ENCODE results near the gene REL. TPM values are rescaled to one million over a fixed set of nuclear protein-coding genes. Genes with fewer than 3 reads are reported as not detected.

The REL gene
- total RNA-seq, 1 donor from 2014 or later = 29.8 TPM

GRCh38 chr2:60837123-60837522 lies 44.3 kb upstream of the REL start:
- no peak for TF ChIP-seq CTCF (IDR thresholded peaks at IDR 0.05; ENCODE audit: unreplicated experiment)
- Mint-ChIP-seq H3K27ac (no peak overlapping the region), H3K4me3 (no peak overlapping the region), H3K27me3 (ENCODE audit: low read depth) (peaks cover 18% of the 10 kb centered on the region), H3K36me3 (no peaks in the 10 kb centered on the region), H3K9me3 (no peaks in the 10 kb centered on the region), H3K4me1 (peaks cover 4% of the 10 kb centered on the region)
- no peak for DNase-seq (ENCODE audit: low spot score in 2 of 2, unreplicated experiment in 2 of 2)

- no peaks in the 10 kb centered on the region for H3K9me3 Mint-ChIP-seq
- TF ChIP-seq CTCF (IDR thresholded peaks at IDR 0.05; ENCODE audit: unreplicated experiment) = no peak
- H3K4me3 Mint-ChIP-seq = no peak overlapping the region
- no peaks in the 10 kb centered on the region for H3K36me3 Mint-ChIP-seq
- peaks cover 4% of the 10 kb centered on the region for H3K4me1 Mint-ChIP-seq
- H3K27me3 Mint-ChIP-seq (ENCODE audit: low read depth) = peaks cover 17% of the 10 kb centered on the region
- H3K27ac Mint-ChIP-seq = no peak overlapping the region
- no peak for DNase-seq (ENCODE audit: low spot score in 2 of 2, unreplicated experiment in 2 of 2)
These were observed 42.9 kb upstream of the REL start for GRCh38 chr2:60838481-60838880.

- peaks cover 4% of the 10 kb centered on the region for H3K4me1 Mint-ChIP-seq
- DNase-seq (ENCODE audit: low spot score in 2 of 2, unreplicated experiment in 2 of 2) = no peak
- no peak for TF ChIP-seq CTCF (IDR thresholded peaks at IDR 0.05; ENCODE audit: unreplicated experiment)
- no peak overlapping the region for H3K27ac Mint-ChIP-seq
- H3K9me3 Mint-ChIP-seq = no peaks in the 10 kb centered on the region
- H3K4me3 Mint-ChIP-seq = no peak overlapping the region
- peaks cover 17% of the 10 kb centered on the region for H3K27me3 Mint-ChIP-seq (ENCODE audit: low read depth)
- no peaks in the 10 kb centered on the region for H3K36me3 Mint-ChIP-seq
These were observed 42.1 kb upstream of the REL start for GRCh38 chr2:60839126-60839813.

DNA sequence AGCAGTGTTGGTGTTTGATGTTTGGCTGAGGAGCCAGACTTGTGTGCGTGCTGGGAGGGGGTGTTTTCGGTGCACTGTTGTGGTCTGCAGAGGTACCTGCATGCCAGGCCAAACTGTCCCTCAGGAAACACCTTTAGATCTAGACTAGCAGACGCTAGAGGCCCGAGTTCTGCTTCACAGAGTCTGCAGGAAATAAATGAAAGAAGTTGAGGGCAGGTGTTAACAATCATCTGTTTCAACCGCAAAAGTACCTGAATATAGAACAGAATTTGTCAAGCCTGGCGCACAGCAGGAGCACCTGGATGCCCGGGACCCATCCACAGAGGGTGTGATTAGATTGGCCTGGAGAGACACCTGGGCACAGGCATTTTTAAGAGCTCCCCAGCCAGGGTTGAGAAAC lies 40.5 kb upstream of the REL start:
- TF ChIP-seq CTCF (IDR thresholded peaks at IDR 0.05; ENCODE audit: unreplicated experiment) = no peak
- Mint-ChIP-seq H3K27me3 (ENCODE audit: low read depth) (peaks cover 5% of the 10 kb centered on the region), H3K4me3 (no peak overlapping the region), H3K27ac (no peak overlapping the region), H3K4me1 (peaks cover 4% of the 10 kb centered on the region), H3K36me3 (no peaks in the 10 kb centered on the region), H3K9me3 (no peaks in the 10 kb centered on the region)
- no peak for DNase-seq (ENCODE audit: low spot score in 2 of 2, unreplicated experiment in 2 of 2)

DNA sequence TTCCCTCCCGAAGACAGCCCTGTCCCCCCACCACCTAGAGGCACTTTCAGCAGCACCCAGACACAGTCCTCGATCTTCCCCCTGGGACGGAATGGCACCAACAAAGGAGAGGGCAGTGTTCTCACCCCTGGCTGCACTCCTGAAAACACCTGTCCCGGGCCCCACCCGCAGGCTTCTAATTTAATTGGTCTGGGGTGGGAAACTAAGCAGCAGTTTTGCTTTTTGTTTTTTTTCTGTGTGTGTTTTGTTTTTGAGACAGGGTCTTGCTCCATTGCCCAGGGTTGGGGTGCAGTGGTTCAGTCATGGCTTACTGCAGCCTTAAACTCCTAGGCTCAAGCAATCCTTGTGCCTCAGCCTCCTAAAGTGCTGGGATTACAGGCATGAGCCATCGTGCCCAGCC lies 38.4 kb upstream of the REL start:
- no peak for TF ChIP-seq CTCF (IDR thresholded peaks at IDR 0.05; ENCODE audit: unreplicated experiment)
- H3K4me3 Mint-ChIP-seq = no peak overlapping the region
- H3K36me3 Mint-ChIP-seq = no peaks in the 10 kb centered on the region
- no peak overlapping the region for H3K27ac Mint-ChIP-seq
- no peak for DNase-seq (ENCODE audit: low spot score in 2 of 2, unreplicated experiment in 2 of 2)
- peaks cover 9% of the 10 kb centered on the region for H3K4me1 Mint-ChIP-seq
- H3K27me3 Mint-ChIP-seq (ENCODE audit: low read depth) = no peaks in the 10 kb centered on the region
- no peaks in the 10 kb centered on the region for H3K9me3 Mint-ChIP-seq

- Mint-ChIP-seq H3K27me3 (ENCODE audit: low read depth) (no peaks in the 10 kb centered on the region), H3K4me1 (peaks cover 10% of the 10 kb centered on the region), H3K27ac (no peak overlapping the region), H3K9me3 (no peaks in the 10 kb centered on the region), H3K4me3 (no peak overlapping the region), H3K36me3 (no peaks in the 10 kb centered on the region)
- TF ChIP-seq CTCF (IDR thresholded peaks at IDR 0.05; ENCODE audit: unreplicated experiment) = no peak
- no peak for DNase-seq (ENCODE audit: low spot score in 2 of 2, unreplicated experiment in 2 of 2)
These were observed 37.3 kb upstream of the REL start for GRCh38 chr2:60844105-60844504.
